HG03457 (cell line): ENCODE results near the gene GALNT8.
"Not testable (repeated sequence)": the region's sequence is repeated elsewhere in the genome, so short reads cannot be mapped to it uniquely, and the experiment has no call there.

Experiments used
- ATAC-seq: cut with Tn5 transposase; IDR thresholded peaks from one replicate; pipeline ENCODE4 v1.9.1; 2021; ENCODE audit warnings: moderate number of reproducible peaks; ENCODE audit not compliant: unreplicated experiment

GALNT8 gene, protein sequence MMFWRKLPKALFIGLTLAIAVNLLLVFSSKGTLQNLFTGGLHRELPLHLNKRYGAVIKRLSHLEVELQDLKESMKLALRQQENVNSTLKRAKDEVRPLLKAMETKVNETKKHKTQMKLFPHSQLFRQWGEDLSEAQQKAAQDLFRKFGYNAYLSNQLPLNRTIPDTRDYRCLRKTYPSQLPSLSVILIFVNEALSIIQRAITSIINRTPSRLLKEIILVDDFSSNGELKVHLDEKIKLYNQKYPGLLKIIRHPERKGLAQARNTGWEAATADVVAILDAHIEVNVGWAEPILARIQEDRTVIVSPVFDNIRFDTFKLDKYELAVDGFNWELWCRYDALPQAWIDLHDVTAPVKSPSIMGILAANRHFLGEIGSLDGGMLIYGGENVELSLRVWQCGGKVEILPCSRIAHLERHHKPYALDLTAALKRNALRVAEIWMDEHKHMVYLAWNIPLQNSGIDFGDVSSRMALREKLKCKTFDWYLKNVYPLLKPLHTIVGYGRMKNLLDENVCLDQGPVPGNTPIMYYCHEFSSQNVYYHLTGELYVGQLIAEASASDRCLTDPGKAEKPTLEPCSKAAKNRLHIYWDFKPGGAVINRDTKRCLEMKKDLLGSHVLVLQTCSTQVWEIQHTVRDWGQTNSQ

DNA sequence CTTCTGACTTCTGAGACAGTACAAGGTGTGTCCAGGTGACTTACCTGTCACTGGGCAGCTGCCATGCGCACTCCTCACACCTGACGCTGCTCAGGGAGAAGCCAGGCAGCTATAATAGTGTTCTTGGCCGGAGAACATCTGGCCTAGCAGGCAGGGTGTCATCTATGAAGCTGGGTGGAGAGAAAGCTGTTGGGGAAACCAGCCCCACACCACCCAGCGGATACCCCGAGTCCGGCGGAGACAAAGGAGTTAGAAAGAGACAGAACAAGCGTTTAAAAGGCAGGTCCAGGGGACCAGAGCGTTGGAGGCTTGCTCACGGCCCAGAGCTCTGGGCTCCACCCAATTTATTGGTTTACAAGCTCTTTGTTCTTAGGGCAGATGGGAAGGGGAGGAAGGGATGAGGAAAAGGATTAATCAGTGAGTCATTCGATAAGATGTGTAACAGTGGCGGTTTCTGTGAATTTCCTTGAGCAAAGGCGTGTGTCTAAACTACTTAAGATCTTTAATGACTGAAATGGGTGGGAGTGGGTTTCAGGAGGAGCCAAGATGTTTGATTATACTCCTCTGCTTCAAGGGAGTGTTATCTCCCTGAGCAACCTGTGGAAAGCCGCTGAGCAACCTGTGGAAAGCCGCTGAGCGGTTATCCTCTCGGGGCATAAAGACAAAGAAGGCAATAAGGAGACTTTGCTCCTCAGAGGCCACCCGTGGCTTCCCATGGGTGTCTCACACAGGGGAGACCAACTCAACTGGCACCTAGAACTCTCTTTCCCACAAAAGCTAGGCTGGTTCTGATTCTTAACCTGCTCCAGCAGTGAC, at the start of gene GALNT8:
GALNT8 (plus strand) TSS at position 580 of the 816 bp plus-strand sequence. CDS start 278 bp downstream, outside the sequence.
- ATAC-seq = no peak

DNA sequence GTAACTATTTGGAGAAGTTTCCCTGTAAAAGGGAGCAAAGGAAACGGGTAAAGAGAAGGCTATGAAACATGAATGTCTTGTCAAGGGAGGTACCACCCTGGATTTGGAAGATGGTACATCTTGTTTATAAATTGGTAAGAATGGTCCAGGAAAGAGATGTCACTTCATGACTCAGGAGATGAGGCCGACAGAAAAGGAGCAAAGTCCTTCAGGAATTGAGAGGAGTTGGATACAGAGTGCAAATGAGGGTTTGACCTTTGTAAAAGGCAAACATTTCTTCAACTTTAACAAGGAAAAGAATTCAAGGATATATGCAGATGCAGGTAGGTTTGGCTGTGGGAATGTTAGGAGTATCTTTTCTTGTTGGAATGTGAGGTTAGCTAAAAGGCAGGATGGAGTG, 40.5 kb upstream of the GALNT8 start:
- ATAC-seq = no peak

GRCh38 chr12:4681732-4682131, 38.5 kb upstream of the GALNT8 start:
- no peak for ATAC-seq

DNA sequence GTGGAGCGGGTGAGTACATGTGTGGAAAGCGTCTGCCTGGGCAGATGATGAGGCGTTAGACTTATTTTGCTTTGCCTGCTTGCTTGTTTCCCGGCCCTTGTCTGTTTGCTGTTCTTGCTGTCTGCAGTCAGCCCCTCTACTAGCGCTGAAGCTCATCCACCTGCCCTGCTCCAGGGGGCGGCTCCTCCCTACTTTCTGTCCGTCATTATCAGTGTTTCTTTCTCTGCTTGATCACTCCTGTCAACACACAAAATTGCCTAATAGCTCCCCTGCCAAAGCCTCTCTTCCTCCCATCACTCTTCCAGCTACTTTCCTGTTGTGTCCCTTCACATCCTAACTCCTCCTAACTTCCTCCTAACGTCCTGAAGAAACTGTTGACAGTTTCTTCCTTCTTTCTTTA, 34.9 kb upstream of the GALNT8 start:
- ATAC-seq = no peak

- no peak for ATAC-seq
Observed at GRCh38 chr12:4690760-4691159, 29.4 kb upstream of the GALNT8 start.

DNA sequence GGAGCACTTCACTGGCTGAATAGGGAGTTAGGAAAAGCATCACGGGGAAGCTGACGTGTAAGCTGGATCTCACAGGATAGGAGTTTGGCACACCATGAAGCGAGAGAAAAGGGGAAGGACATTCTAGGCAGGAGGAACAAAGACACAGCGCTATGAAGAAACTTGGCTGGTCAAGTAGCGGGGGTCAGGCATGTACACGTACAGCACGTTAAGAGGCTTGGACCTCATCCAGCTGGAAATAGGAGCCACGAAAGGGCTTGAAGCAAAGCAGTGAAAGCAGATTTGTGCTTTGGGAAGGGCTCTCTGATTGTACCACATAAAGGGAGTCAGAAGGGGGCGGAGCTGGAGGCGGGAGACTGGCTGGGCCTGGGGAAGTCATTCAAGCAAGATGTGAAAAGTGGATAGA, 19.6 kb upstream of the GALNT8 start:
- no peak for ATAC-seq

- ATAC-seq = no peak
Observed at GRCh38 chr12:4701395-4702190, 18.6 kb upstream of the GALNT8 start.

GRCh38 chr12:4703676-4704075, 16.5 kb upstream of the GALNT8 start:
- no peak for ATAC-seq

DNA sequence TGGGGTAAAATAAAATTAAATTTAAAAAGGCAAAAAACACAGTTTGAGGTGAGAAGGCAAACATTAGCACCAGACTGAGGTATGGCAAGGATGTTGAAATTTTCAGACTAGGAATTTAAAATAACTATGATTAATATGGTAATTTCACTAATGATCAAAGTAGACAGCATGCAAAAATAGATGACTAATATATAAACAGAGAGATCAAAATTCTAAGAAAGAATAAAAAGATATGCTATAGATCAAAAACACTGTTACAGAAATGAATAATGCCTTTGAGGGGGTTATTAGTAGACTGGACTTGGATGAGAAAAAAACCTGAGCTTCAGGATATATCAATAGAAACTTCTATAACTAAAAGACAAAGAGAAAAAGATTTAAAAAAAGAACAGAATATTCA, 14.4 kb upstream of the GALNT8 start:
- no peak for ATAC-seq

- no peak for ATAC-seq
Observed at GRCh38 chr12:4707306-4707705, 12.9 kb upstream of the GALNT8 start.

DNA sequence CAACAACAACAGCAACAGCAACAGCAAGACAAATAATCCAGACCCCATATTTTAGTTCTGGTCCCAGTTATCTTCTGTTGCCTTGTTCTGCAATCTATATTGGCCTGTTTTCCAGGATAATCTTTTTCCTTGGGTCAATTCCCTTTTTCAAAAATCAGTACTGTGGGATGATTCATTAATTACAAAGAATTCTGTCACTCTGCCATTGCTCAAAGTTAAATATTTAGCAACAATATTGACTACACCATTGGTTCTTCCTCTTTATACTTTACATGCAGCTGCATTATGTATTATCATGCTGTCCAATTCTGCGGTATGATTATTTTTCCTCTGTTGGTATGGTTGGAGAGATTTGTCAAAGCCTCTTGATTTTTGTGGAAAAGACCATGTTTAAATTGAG, 10.1 kb upstream of the GALNT8 start:
- ATAC-seq = no peak

GRCh38 chr12:4714879-4715278, 5.3 kb upstream of the GALNT8 start:
- no peak for ATAC-seq

GRCh38 chr12:4717806-4718205, 2.4 kb upstream of the GALNT8 start:
- no peak for ATAC-seq

DNA sequence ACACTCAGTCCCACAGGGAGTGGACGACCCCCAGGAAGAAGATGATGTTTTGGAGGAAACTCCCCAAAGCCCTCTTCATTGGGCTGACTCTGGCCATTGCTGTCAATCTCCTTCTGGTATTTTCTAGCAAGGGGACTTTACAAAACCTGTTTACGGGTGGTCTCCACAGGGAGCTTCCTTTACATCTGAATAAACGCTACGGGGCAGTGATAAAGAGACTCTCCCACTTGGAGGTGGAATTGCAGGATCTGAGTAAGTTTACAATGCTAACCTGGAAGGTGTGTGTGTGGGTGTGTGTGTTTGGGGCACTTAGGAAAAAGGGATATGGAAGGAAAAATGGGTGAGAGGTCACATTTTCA, 416 bp downstream of the GALNT8 start:
- ATAC-seq = no peak

GRCh38 chr12:4721587-4721986, 1.4 kb downstream of the GALNT8 start:
- ATAC-seq = not testable (repeated sequence)

DNA sequence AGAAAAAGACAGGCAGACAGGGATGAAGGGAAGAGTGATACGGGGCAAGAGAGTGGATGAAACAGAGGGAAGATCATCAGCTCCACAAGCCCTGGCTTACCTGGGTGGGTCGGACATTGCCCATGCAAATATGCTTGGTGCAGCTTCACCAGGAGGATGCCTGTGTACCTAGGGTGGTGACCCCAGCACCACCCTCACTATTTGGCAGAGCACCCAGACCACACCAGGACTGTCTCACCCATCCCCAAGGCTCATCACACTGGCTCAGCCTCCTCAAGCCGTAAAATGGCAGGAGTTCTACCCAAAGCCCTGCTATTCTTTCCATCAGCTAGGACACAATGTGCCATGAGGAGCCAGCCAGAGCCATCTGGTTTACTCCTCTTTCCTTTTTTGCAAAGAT, 3.0 kb downstream of the GALNT8 start:
- no peak for ATAC-seq

DNA sequence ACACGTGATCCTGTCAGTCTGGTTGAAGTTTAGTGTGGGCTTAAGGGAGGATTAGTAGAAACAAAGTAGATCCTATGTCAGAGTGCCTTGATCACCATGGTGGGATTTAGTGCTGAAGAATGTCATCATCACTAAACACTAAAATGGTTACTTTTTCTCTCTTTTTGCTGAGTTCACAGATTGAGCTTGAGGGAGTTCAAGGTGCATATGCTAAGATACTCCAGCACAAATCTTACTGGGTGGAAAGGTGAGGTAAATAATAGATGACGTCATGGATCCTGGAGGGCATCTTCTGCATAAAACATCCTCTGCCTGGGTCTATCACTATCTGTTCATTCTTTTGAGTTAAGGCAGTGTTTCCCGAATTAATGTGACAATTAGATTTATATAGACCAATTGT, 4.9 kb downstream of the GALNT8 start:
- ATAC-seq = no peak

- ATAC-seq = no peak
Observed at GRCh38 chr12:4734625-4735340, 14.6 kb downstream of the GALNT8 start.

- ATAC-seq = no peak
Observed at GRCh38 chr12:4736091-4736490, 15.9 kb downstream of the GALNT8 start.

GRCh38 chr12:4738541-4738940, 18.3 kb downstream of the GALNT8 start:
- no peak for ATAC-seq
